OCI-LY7 (cell line): ENCODE measurements around the gene EIF3F. TPM values are rescaled to one million over a fixed set of nuclear protein-coding genes. Genes with fewer than 3 reads are reported as not detected.

Experiments
- BruUV-seq: library from RNA; stranded (reverse); fragments of 400-500 nt; replicated peaks from 2 replicates; lab custom pipeline; 2021; lab: Mats Ljungman, UMichigan
- CTCF ChIA-PET: fragments of 300-600 bp; sonication (Branson Sonifier 250); formaldehyde crosslinking; loops from one replicate; lab custom pipeline; 2022; ENCODE audit warnings: antibody characterized with exemption; ENCODE audit not compliant: unreplicated experiment; lab: Charles Lee
- POLR2A ChIA-PET: fragments of 300-600 bp; sonication (Branson Sonifier 250); formaldehyde crosslinking; loops from one replicate; lab custom pipeline; 2022; ENCODE audit warnings: antibody characterized with exemption; lab: Charles Lee
- DNase-seq: peaks from one replicate; pipeline ENCODE4 v3.0.0-alpha.2; 2015; ENCODE audit warnings: low spot score
- H2AFZ ChIP-seq: fragments of 200-600 bp; sonication (generic), shearing (Covaris generic); 2 replicates; pipeline ENCODE4 v1.6.1; 2014; ENCODE audit warnings: mild to moderate bottlenecking, antibody characterized with exemption, low read length, moderate library complexity
- H3K27ac ChIP-seq: fragments of 200-600 bp; sonication (generic); 2 replicates; pipeline ENCODE4 v1.5.1; 2014; ENCODE audit warnings: mixed run types, low read depth, mild to moderate bottlenecking, moderate library complexity, low read length, inconsistent platforms; ENCODE audit not compliant: poor library complexity, severe bottlenecking
- H3K36me3 ChIP-seq: fragments of 200-600 bp; sonication (generic); 2 replicates; pipeline ENCODE4 v1.6.1; 2014; ENCODE audit warnings: mild to moderate bottlenecking, antibody characterized with exemption, low read length, moderate library complexity, mixed read lengths; ENCODE audit not compliant: insufficient read depth
- H3K4me1 ChIP-seq: fragments of 200-600 bp; sonication (generic); 2 replicates; pipeline ENCODE4 v1.5.1; 2014; ENCODE audit warnings: mild to moderate bottlenecking, low read length; ENCODE audit not compliant: insufficient read depth, poor library complexity, severe bottlenecking
- H3K4me2 ChIP-seq: fragments of 200-600 bp; sonication (generic); 2 replicates; pipeline ENCODE4 v1.6.1; 2014; ENCODE audit warnings: mild to moderate bottlenecking, low read length
- H3K4me3 ChIP-seq: fragments of 200-600 bp; sonication (generic); 2 replicates; pipeline ENCODE4 v1.5.1; 2014; ENCODE audit warnings: mild to moderate bottlenecking, low read depth, low read length; ENCODE audit not compliant: poor library complexity, severe bottlenecking
- H3K79me2 ChIP-seq: fragments of 200-600 bp; sonication (generic); 2 replicates; pipeline ENCODE4 v1.6.1; 2016; ENCODE audit warnings: low read depth, mild to moderate bottlenecking, low read length, moderate library complexity, mixed read lengths; ENCODE audit not compliant: insufficient read depth
- H3K9me2 ChIP-seq: fragments of 200-600 bp; sonication (generic); 2 replicates; pipeline ENCODE4 v1.6.1; 2016; ENCODE audit warnings: mild to moderate bottlenecking, low read length, mixed read lengths; ENCODE audit not compliant: insufficient read depth
- H3K9me3 ChIP-seq: fragments of 200-600 bp; sonication (generic); 2 replicates; pipeline ENCODE4 v1.6.1; 2014; ENCODE audit warnings: mild to moderate bottlenecking, mixed run types, low read length, mixed read lengths
- H4K20me1 ChIP-seq: fragments of 200-600 bp; sonication (generic); 2 replicates; pipeline ENCODE4 v1.6.1; 2014; ENCODE audit warnings: mild to moderate bottlenecking, antibody characterized with exemption, low read length, moderate library complexity, mixed read lengths; ENCODE audit not compliant: insufficient read depth
- CTCF ChIP-seq: fragments of 200-600 bp; sonication (generic); conservative IDR thresholded peaks from 2 replicates; pipeline ENCODE4 v1.5.1; 2014; ENCODE audit warnings: mild to moderate bottlenecking, antibody characterized with exemption, low read length, moderate library complexity, mixed read lengths
- EZH2phosphoT487 ChIP-seq: fragments of 200-600 bp; sonication (generic); IDR thresholded peaks from 2 replicates; pipeline ENCODE4 v1.6.1; 2018; ENCODE audit warnings: low read depth, borderline replicate concordance, mild to moderate bottlenecking, mixed run types, antibody characterized with exemption, low read length, moderate library complexity, mixed read lengths
- intact Hi-C: fragments of 100-400 bp; cut with micrococcal nuclease; formaldehyde crosslinking; loops from one replicate; pipeline ENCODE4 v1.10.0; 2022; ENCODE audit not compliant: unreplicated experiment
- total RNA-seq, 2 experiments: library from RNA; depleted of rRNA in 1 of 2; stranded (reverse); fragments of >200 nt in 1 of 2; shearing (Covaris generic) in 1 of 2; gene quantifications; 2 replicates each; pipeline ENCODE4 v1.2.3, GENCODE V29; 2014 to 2022

Gene EIF3F
- total RNA-seq, 2 experiments from 2014 or later, result 367 to 376 TPM

DNA sequence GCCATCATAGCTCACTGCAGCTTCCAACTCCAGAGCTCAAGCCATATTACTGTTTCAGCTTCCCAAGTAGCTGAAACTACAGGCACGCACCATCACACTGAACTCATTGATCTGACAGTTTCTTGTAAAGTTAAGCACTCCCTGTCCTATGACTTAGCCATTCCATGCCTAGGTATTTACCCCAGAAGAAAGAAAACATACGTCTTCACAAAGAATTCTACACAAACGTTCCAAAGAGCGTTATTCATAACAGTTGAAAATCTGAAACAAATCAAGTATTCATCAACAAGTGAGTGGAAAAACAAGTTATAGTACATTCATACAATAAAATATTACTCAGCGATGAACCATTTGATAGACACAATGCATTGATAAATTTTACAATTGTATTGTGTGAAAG, 14.1 kb upstream of the EIF3F start:
- no TSS peak for BruUV-seq
- no peaks in the 10 kb centered on the region for H3K36me3 ChIP-seq
- no peaks in the 10 kb centered on the region for H3K9me3 ChIP-seq
- no peak overlapping the region for H2AFZ ChIP-seq
- H3K27ac ChIP-seq, result no peak overlapping the region
- H3K4me1 ChIP-seq, result peaks cover 6% of the 10 kb centered on the region
- H3K4me2 ChIP-seq, result no peak overlapping the region
- POLR2A ChIA-PET, result no interaction called here
- H3K79me2 ChIP-seq, result no peaks in the 10 kb centered on the region
- TF ChIP-seq EZH2phosphoT487 (no peak), CTCF (no peak)
- intact Hi-C loops, result no loop called here
- H3K4me3 ChIP-seq, result no peak overlapping the region
- no peak for DNase-seq
- CTCF ChIA-PET, result no interaction called here
- no peaks in the 10 kb centered on the region for H4K20me1 ChIP-seq
- no peaks in the 10 kb centered on the region for H3K9me2 ChIP-seq

DNA sequence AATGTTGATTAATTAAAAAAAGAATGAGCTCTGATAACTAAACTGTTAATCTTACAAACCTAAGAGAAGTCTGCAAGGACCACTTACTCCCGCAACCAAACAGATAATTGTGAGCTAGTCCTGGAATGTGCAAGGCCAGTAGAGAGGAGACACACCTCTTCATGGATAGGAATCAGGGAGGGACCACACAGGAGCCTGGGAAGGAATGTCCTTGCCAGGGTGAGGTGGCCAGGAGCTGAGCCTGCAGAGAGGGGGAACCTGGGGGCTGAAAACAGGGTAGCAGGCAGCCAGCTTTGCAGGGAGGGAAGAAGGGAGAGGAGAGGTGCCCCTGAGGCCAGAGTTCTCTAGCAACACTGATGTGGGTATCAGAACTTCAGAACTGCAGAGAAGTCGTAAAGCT, 12.5 kb upstream of the EIF3F start:
- no peak overlapping the region for H3K27ac ChIP-seq
- no peaks in the 10 kb centered on the region for H3K9me2 ChIP-seq
- H3K4me3 ChIP-seq, result no peak overlapping the region
- no peak for DNase-seq
- H4K20me1 ChIP-seq, result no peaks in the 10 kb centered on the region
- peaks cover 6% of the 10 kb centered on the region for H3K4me1 ChIP-seq
- TF ChIP-seq CTCF, result no peak
- TF ChIP-seq EZH2phosphoT487, result no peak
- no TSS peak for BruUV-seq
- no peak overlapping the region for H3K4me2 ChIP-seq
- H3K36me3 ChIP-seq, result no peaks in the 10 kb centered on the region
- no peaks in the 10 kb centered on the region for H3K79me2 ChIP-seq
- intact Hi-C loops, result no loop called here
- CTCF ChIA-PET, result no interaction called here
- no peaks in the 10 kb centered on the region for H3K9me3 ChIP-seq
- POLR2A ChIA-PET, result interaction anchor here (0.6 to 3.9 kb wide), 6 partner anchors 9 to 1736 kb away, joined by 3 to 29 read pairs (median 4); partner anchors contain the start of genes CNGA4, EIF3F and NLRP10
- H2AFZ ChIP-seq, result no peak overlapping the region

DNA sequence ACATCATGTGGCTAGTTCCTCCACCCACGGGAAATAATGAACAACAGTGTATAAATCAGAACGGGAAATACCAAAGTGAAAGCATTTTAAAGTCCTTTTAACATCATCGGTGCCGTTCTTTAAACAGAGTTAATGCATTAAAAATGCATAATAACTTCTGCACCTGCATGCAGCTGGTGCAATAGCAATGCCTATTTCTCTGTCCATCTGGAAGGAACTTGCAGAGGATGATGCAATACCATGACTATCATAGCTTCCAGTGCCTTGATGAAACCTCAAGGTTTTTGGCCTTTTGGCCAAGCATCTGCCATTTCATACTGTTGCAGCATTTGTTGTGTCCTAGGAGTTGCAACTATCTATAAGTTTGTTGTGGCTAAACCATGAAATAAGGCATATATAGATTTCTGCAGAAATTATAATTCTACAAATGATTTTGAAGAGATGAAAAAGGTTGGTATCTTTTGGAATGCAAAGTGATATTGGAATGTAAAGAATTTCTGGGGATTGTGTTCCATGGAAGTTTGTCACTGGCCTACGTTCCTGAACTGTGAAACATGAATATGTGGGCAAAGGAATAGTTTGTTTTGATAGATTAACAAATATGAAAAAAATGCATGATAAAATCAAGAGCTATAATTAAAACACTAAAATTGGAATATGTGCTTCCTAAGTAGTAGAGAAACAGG, 9.8 kb upstream of the EIF3F start:
- Histone ChIP-seq H3K79me2 (no peaks in the 10 kb centered on the region), H3K36me3 (no peaks in the 10 kb centered on the region), H3K9me3 (no peaks in the 10 kb centered on the region), H3K9me2 (no peaks in the 10 kb centered on the region), H4K20me1 (no peaks in the 10 kb centered on the region), H3K4me1 (peaks cover 6% of the 10 kb centered on the region), H2AFZ (peak overlapping the region; percentile 43; the same call in 1 of the 2 replicates), H3K4me2 (no peak overlapping the region), H3K27ac (no peak overlapping the region), H3K4me3 (no peak overlapping the region)
- TF ChIP-seq EZH2phosphoT487 (no peak), CTCF (no peak)
- CTCF ChIA-PET, result no interaction called here
- intact Hi-C loops, result no loop called here
- POLR2A ChIA-PET, result interaction anchor here (0.9 to 3.9 kb wide), 4 partner anchors 9 to 48 kb away, joined by 4 to 29 read pairs (median 6); partner anchors contain the start of gene EIF3F
- peak; percentile 16 for DNase-seq
- BruUV-seq, result no TSS peak
